HG02852 (cell line): ENCODE measurements around the gene URB2.
"Not testable (repeated sequence)": the region's sequence is repeated elsewhere in the genome, so short reads cannot be mapped to it uniquely, and the experiment has no call there.

ENCODE experiments used
- ATAC-seq: cut with Tn5 transposase; IDR thresholded peaks from one replicate; pipeline ENCODE4 v1.9.1; 2021; ENCODE audit warnings: mild to moderate bottlenecking, moderate library complexity; ENCODE audit not compliant: unreplicated experiment

Gene URB2

GRCh38 chr1:229689904-229690303, 63.9 kb downstream of the URB2 start:
- no peak for ATAC-seq

GRCh38 chr1:229690662-229691061, 64.6 kb downstream of the URB2 start:
- ATAC-seq = no peak

- no peak for ATAC-seq
Measured at GRCh38 chr1:229691362-229691761, 65.3 kb downstream of the URB2 start.

- ATAC-seq = no peak
Measured at GRCh38 chr1:229693129-229693900, 67.3 kb downstream of the URB2 start.

- no peak for ATAC-seq
Measured at GRCh38 chr1:229694053-229694693, 68.1 kb downstream of the URB2 start.

- no peak for ATAC-seq
Measured at GRCh38 chr1:229696385-229696784, 70.3 kb downstream of the URB2 start.

- ATAC-seq = no peak
Measured at GRCh38 chr1:229699613-229700267, 73.7 kb downstream of the URB2 start.

- ATAC-seq = no peak
Measured at GRCh38 chr1:229704157-229704556, 78.1 kb downstream of the URB2 start.

- ATAC-seq = not testable (repeated sequence)
Measured at GRCh38 chr1:229705152-229705551, 79.1 kb downstream of the URB2 start.

GRCh38 chr1:229707127-229707526, 81.1 kb downstream of the URB2 start:
- ATAC-seq = not testable (repeated sequence)

GRCh38 chr1:229709500-229710013, 83.5 kb downstream of the URB2 start:
- ATAC-seq = no peak
